ENCODE measurements around the gene TTF2. TPM values are rescaled to one million over a fixed set of nuclear protein-coding genes. Genes with fewer than 3 reads are reported as not detected.

TTF2 gene
- total and polyA plus RNA-seq, 9 of the 15 experiments (the other 6 are each of a cell fraction or from before 2014, with no cell fraction given): 9.4 to 71.1 (median 42.1) TPM

GRCh38 chr1:117121589-117122329 is 61.6 kb downstream of the TTF2 start, which contains the start of gene TRIM45 (continued):
- TF ChIP-seq UBTF (IDR thresholded peaks at IDR 0.05; ENCODE audit: borderline replicate concordance in 1 of 2, low read depth in 2 of 2, low read length in 2 of 2) (peak in 1 of 2 experiments; percentile 50; a peak in 2 of 4 replicates), SP2 (IDR thresholded peaks at IDR 0.05; ENCODE audit: extremely low read depth, low read depth, low read length, poor library complexity, severe bottlenecking) (peak; percentile 75), POLR2B (IDR thresholded peaks at IDR 0.05; ENCODE audit: low read depth, partially characterized antibody) (peak; percentile 56), POLR2A (conservative IDR thresholded peaks at IDR 0.05) (peak; percentile 79), ZSCAN29 (IDR thresholded peaks at IDR 0.05) (no peak), BCOR (IDR thresholded peaks at IDR 0.05) (0 out of 2 replicates have a peak, but pooled peaks have one; percentile 29), HIVEP1 (CRISPR knock-in tag; IDR thresholded peaks at IDR 0.05) (no peak), PHB2 (IDR thresholded peaks at IDR 0.05; ENCODE audit: low read depth) (no peak), RB1 (IDR thresholded peaks at IDR 0.05; ENCODE audit: low read depth) (peak; percentile 85), ZMIZ1 (IDR thresholded peaks at IDR 0.05; ENCODE audit: low read depth in 2 of 2, low read length in 2 of 2) (peak in 1 of 2 experiments; percentile 15; a peak in 1 of 4 replicates), ATF3 (IDR thresholded peaks at IDR 0.05) (0 out of 2 replicates have a peak, but pooled peaks have one; percentile 13), ATF3 (CRISPR knock-in tag; conservative IDR thresholded peaks at IDR 0.05) (peak; percentile 34; the same call in 1 of the 2 replicates), ZNF134 (CRISPR knock-in tag; conservative IDR thresholded peaks at IDR 0.05) (no peak), SOX6 (IDR thresholded peaks at IDR 0.05) (peak; percentile 38; the same call in 1 of the 2 replicates), ZNF274 (IDR thresholded peaks at IDR 0.05; ENCODE audit: borderline replicate concordance, low read depth, low read length) (no peak), ZNF639 (CRISPR knock-in tag; conservative IDR thresholded peaks at IDR 0.05 in 1 of 2, IDR thresholded peaks at IDR 0.05 in 1 of 2) (peak in 1 of 2 experiments; percentile 75; a peak in 2 of 4 replicates), CBX3 (IDR thresholded peaks at IDR 0.05; ENCODE audit: borderline replicate concordance in 1 of 2, low read length in 2 of 2) (peak in 1 of 2 experiments; percentile 95; a peak in 2 of 3 replicates)

All from K562 (cell line).